Caco-2 (cell line): ENCODE results near the gene FOXR1. TPM values are rescaled to one million over a fixed set of nuclear protein-coding genes. Genes with fewer than 3 reads are reported as not detected.
"Not testable (repeated sequence)": the region's sequence is repeated elsewhere in the genome, so short reads cannot be mapped to it uniquely, and the experiment has no call there.

ENCODE experiments used
- BruUV-seq: library from RNA; stranded (reverse); fragments of 400-500 nt; replicated peaks from 2 replicates; lab custom pipeline; 2021; lab: Mats Ljungman, UMichigan
- CTCF ChIA-PET: fragments of 300-600 bp; sonication (Branson Sonifier 250); formaldehyde crosslinking; loops from one replicate; lab custom pipeline; 2022; ENCODE audit warnings: antibody characterized with exemption; lab: Charles Lee
- POLR2A ChIA-PET: fragments of 300-600 bp; sonication (Branson Sonifier 250); formaldehyde crosslinking; loops from one replicate; lab custom pipeline; 2022; ENCODE audit warnings: antibody characterized with exemption; lab: Charles Lee
- DNase-seq, 2 experiments: peaks; one replicate each; pipeline versions ENCODE4 v3.0.0 to v3.0.0-alpha.2; 2020 to 2022
- H3K27me3 ChIP-seq: replicated peaks from 2 replicates; pipeline ENCODE4 v1.6.0; 2011; ENCODE audit warnings: low read length; ENCODE audit not compliant: control insufficient read depth, insufficient read depth
- H3K36me3 ChIP-seq: 2 replicates; pipeline ENCODE4 v1.5.1; 2011; ENCODE audit warnings: low read length; ENCODE audit not compliant: control insufficient read depth, insufficient read depth
- H3K4me1 ChIP-seq: fragments of 250-450 bp; sonication (Bioruptor Pico); 2 replicates; pipeline ENCODE4 v1.5.1; 2020; ENCODE audit warnings: mild to moderate bottlenecking
- H3K4me3 ChIP-seq: 2 replicates; pipeline ENCODE4 v1.5.1; 2011; ENCODE audit warnings: low read depth, mild to moderate bottlenecking, control low read depth, low read length
- H3K9me3 ChIP-seq: fragments of 250-450 bp; sonication (Bioruptor Pico); 2 replicates; pipeline ENCODE4 v1.5.1; 2020; ENCODE audit warnings: mild to moderate bottlenecking, moderate library complexity
- H3K27ac Mint-ChIP-seq: one replicate; pipeline ENCODE4 v1.8.0; 2022; ENCODE audit warnings: mixed read lengths; ENCODE audit not compliant: unreplicated experiment
- H3K27me3 Mint-ChIP-seq: one replicate; pipeline ENCODE4 v1.8.0; 2022; ENCODE audit warnings: mixed read lengths; ENCODE audit not compliant: insufficient read depth, unreplicated experiment
- H3K36me3 Mint-ChIP-seq: one replicate; pipeline ENCODE4 v1.8.0; 2022; ENCODE audit warnings: mild to moderate bottlenecking, mixed read lengths; ENCODE audit not compliant: insufficient read depth, unreplicated experiment
- H3K4me1 Mint-ChIP-seq: one replicate; pipeline ENCODE4 v1.8.0; 2022; ENCODE audit warnings: low read depth, mixed read lengths; ENCODE audit not compliant: unreplicated experiment
- H3K4me3 Mint-ChIP-seq: one replicate; pipeline ENCODE4 v1.8.0; 2022; ENCODE audit warnings: mild to moderate bottlenecking, moderate library complexity, mixed read lengths; ENCODE audit not compliant: unreplicated experiment
- H3K9me3 Mint-ChIP-seq: one replicate; pipeline ENCODE4 v1.8.0; 2022; ENCODE audit warnings: mixed read lengths; ENCODE audit not compliant: unreplicated experiment
- intact Hi-C: fragments of 100-400 bp; cut with micrococcal nuclease; formaldehyde crosslinking; loops from one replicate; pipeline ENCODE4 v1.10.0; 2022; ENCODE audit not compliant: unreplicated experiment
- total RNA-seq: library from RNA; stranded (reverse); gene quantifications from 2 replicates; pipeline ENCODE4 v1.2.3, GENCODE V29; 2022
- TF ChIP-seq, protein P1 (sequence below), 2 experiments: fragments of 200-600 bp in 1 of 2; IDR thresholded peaks; 1 replicate in 1 of 2; 2 replicates in 1 of 2; pipeline versions ENCODE4 v1.5.1 to v1.8.0; 2011 to 2022; ENCODE audit warnings: antibody characterized with exemption in 1 of 2, control low read depth in 1 of 2, inconsistent platforms in 1 of 2, low read depth in 1 of 2, low read length in 1 of 2, mild to moderate bottlenecking in 1 of 2, moderate library complexity in 1 of 2; ENCODE audit not compliant: insufficient read depth in 1 of 2, severe bottlenecking in 1 of 2, unreplicated experiment in 1 of 2

FOXR1 gene
- total RNA-seq, 1 experiment from 2014 or later, result not detected

GRCh38 chr11:119014209-119014924 lies 42.8 kb downstream of the FOXR1 start:
- H3K27ac Mint-ChIP-seq, result no peak overlapping the region
- ChIA-PET CTCF (interaction anchor here (0.6 to 2.2 kb wide), 3 partner anchors 15 to 176 kb away, joined by 3 to 5 read pairs (median 3); no protein-coding TSS in a partner anchor), POLR2A (interaction anchor here (0.6 to 1.8 kb wide), 7 partner anchors 15 to 171 kb away, joined by 3 to 11 read pairs (median 5); partner anchors contain the start of genes CENATAC, HMBS and NHERF4)
- H3K4me3 Mint-ChIP-seq, result no peak overlapping the region
- Histone ChIP-seq H3K27me3 (no peaks in the 10 kb centered on the region), H3K4me1 (peaks cover 18% of the 10 kb centered on the region), H3K9me3 (no peaks in the 10 kb centered on the region), H3K4me3 (no peak overlapping the region), H3K36me3 (peaks cover 12% of the 10 kb centered on the region)
- no TSS peak for BruUV-seq
- no peaks in the 10 kb centered on the region for H3K9me3 Mint-ChIP-seq
- TF ChIP-seq, protein P1, sequence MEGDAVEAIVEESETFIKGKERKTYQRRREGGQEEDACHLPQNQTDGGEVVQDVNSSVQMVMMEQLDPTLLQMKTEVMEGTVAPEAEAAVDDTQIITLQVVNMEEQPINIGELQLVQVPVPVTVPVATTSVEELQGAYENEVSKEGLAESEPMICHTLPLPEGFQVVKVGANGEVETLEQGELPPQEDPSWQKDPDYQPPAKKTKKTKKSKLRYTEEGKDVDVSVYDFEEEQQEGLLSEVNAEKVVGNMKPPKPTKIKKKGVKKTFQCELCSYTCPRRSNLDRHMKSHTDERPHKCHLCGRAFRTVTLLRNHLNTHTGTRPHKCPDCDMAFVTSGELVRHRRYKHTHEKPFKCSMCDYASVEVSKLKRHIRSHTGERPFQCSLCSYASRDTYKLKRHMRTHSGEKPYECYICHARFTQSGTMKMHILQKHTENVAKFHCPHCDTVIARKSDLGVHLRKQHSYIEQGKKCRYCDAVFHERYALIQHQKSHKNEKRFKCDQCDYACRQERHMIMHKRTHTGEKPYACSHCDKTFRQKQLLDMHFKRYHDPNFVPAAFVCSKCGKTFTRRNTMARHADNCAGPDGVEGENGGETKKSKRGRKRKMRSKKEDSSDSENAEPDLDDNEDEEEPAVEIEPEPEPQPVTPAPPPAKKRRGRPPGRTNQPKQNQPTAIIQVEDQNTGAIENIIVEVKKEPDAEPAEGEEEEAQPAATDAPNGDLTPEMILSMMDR (IDR thresholded peaks at IDR 0.05; ENCODE audit: insufficient read depth in 1 of 2, low read depth in 1 of 2, low read length in 1 of 2, severe bottlenecking in 1 of 2, unreplicated experiment in 1 of 2), result no peak
- DNase-seq, result no peak
- peaks cover 95% of the 10 kb centered on the region for H3K36me3 Mint-ChIP-seq
- H3K4me1 Mint-ChIP-seq, result peaks cover 6% of the 10 kb centered on the region
- no peaks in the 10 kb centered on the region for H3K27me3 Mint-ChIP-seq
- intact Hi-C loops, result no loop called here

DNA sequence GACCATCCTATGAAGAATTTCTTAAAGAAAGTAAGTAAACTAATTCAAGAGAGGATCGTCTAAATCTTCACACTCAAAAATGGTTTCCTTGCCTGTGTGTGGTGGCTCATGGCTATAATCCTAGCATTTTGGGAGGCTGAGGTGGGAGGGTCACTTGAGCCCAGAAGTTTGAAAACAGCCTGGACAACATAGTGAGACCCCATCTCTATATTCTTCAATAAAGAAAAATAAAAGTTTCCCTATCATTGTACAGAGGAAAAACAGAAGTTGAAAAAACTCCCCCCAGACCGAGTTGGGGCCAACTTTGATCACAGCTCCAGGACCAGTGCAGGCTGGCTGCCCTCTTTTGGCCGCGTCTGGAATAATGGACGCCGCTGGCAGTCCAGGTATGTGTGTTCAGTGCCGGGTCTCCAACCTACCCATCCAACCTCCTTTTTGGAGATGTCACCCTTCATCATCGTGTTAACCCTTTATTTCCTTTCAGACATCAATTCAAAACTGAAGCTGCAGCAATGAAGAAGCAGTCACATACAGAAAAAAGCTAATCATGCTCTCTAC lies 43.6 kb downstream of the FOXR1 start:
- peaks cover 13% of the 10 kb centered on the region for H3K36me3 ChIP-seq
- H3K36me3 Mint-ChIP-seq, result peaks cover 95% of the 10 kb centered on the region
- no peaks in the 10 kb centered on the region for H3K27me3 ChIP-seq
- DNase-seq, result peak in 1 of 2 experiments; percentile 75
- ChIA-PET POLR2A (interaction anchor here (0.6 to 1.8 kb wide), 8 partner anchors 14 to 87 kb away, joined by 3 to 11 read pairs (median 4); partner anchors contain the start of genes CENATAC, DPAGT1 and HMBS), CTCF (interaction anchor here (0.6 to 2.2 kb wide), 2 partner anchors 15 to 175 kb away, joined by 3 to 5 read pairs; no protein-coding TSS in a partner anchor)
- TF ChIP-seq, protein P1 (IDR thresholded peaks at IDR 0.05; ENCODE audit: insufficient read depth in 1 of 2, low read depth in 1 of 2, low read length in 1 of 2, severe bottlenecking in 1 of 2, unreplicated experiment in 1 of 2), result peak; percentile 47 to 55
- peak overlapping the region; percentile 67 for H3K27ac Mint-ChIP-seq
- peaks cover 24% of the 10 kb centered on the region for H3K4me1 ChIP-seq
- intact Hi-C loops, result no loop called here
- no peaks in the 10 kb centered on the region for H3K9me3 Mint-ChIP-seq
- H3K4me3 ChIP-seq, result no peak overlapping the region
- H3K4me1 Mint-ChIP-seq, result peaks cover 10% of the 10 kb centered on the region
- H3K4me3 Mint-ChIP-seq, result peak overlapping the region; percentile 36
- no TSS peak for BruUV-seq
- H3K27me3 Mint-ChIP-seq, result no peaks in the 10 kb centered on the region
- H3K9me3 ChIP-seq, result no peaks in the 10 kb centered on the region

DNA sequence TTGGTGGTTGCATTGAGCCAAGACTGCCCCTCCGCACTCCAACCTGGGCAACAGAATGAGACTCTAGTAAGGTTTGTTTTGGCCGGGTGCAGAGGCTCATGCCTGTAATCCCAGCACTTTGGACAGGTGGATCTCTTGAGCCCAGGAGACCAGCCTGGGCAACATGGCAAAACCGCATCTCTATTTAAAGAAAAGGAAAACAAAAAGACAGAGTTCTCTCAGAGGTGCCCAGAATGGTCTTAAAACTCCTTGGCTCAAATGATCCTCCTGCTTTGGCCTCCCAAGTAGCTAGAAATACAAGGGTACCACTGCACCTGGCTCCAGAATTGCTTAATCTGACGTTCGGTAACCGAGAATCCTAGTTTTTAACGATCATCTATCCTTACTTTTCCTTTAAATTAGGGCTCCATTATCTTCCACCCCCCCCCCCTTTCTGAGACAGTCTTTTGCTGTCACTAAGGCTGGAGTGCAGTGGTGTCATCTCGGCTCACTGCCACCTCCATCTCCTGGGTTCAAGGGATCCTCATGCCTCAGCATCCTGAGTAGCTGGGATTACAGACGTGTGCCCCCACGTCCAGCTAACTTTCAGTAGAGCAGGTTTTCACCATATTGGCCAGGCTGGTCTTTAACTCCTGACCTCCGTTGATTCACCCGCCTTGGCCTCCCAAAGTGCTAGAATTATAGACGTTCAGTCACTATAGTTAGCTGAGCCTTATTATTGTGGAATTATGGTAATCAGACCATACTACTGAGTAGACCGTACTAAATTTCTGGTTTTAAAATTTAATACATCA lies 44.9 kb downstream of the FOXR1 start:
- Mint-ChIP-seq H3K27ac (no peak overlapping the region), H3K36me3 (peaks cover 96% of the 10 kb centered on the region), H3K27me3 (no peaks in the 10 kb centered on the region), H3K4me3 (peak overlapping the region; percentile 96), H3K4me1 (peaks cover 15% of the 10 kb centered on the region), H3K9me3 (no peaks in the 10 kb centered on the region)
- ChIA-PET POLR2A (interaction anchor here (0.6 to 1.8 kb wide), 2 partner anchors 17 to 387 kb away, joined by 4 to 11 read pairs; no protein-coding TSS in a partner anchor), CTCF (no interaction called here)
- Histone ChIP-seq H3K36me3 (peaks cover 12% of the 10 kb centered on the region), H3K9me3 (no peaks in the 10 kb centered on the region), H3K4me3 (peak overlapping the region; percentile 19), H3K4me1 (peaks cover 31% of the 10 kb centered on the region), H3K27me3 (no peaks in the 10 kb centered on the region)
- no TSS peak for BruUV-seq
- TF ChIP-seq, protein P1 (IDR thresholded peaks at IDR 0.05; ENCODE audit: insufficient read depth in 1 of 2, low read depth in 1 of 2, low read length in 1 of 2, severe bottlenecking in 1 of 2, unreplicated experiment in 1 of 2), result no peak
- no peak for DNase-seq
- intact Hi-C loops, result no loop called here

- Mint-ChIP-seq H3K36me3 (peaks cover 99% of the 10 kb centered on the region), H3K27ac (peak overlapping the region; percentile 98), H3K4me3 (peak overlapping the region; percentile 96), H3K4me1 (peaks cover 23% of the 10 kb centered on the region)
- BruUV-seq, H3K9me3 Mint-ChIP-seq, H3K9me3 ChIP-seq, intact Hi-C loops, CTCF ChIA-PET, H3K27me3 ChIP-seq, DNase-seq, H3K27me3 Mint-ChIP-seq: not testable (repeated sequence)
- POLR2A ChIA-PET, result interaction anchor here (0.7 to 1.0 kb wide), 3 partner anchors 67 to 151 kb away, joined by 3 read pairs; partner anchors contain the start of genes DPAGT1 and HMBS
- peaks cover 41% of the 10 kb centered on the region for H3K4me1 ChIP-seq
- H3K4me3 ChIP-seq, result peak overlapping the region; percentile 91
- peaks cover 12% of the 10 kb centered on the region for H3K36me3 ChIP-seq
Measured at GRCh38 chr11:119017377-119017776, 45.8 kb downstream of the FOXR1 start.
